GM12875 (cell line): ENCODE measurements around the gene SESN3.
"Not testable (repeated sequence)": the region's sequence is repeated elsewhere in the genome, so short reads cannot be mapped to it uniquely, and the experiment has no call there.

Source experiments
- H3K4me3 ChIP-seq: one replicate; pipeline ENCODE4 v1.5.1; 2011; ENCODE audit warnings: low read depth, low read length, control low read depth
- CTCF ChIP-seq: IDR thresholded peaks from 2 replicates; pipeline ENCODE4 v1.5.1; 2011; ENCODE audit warnings: low read depth, mild to moderate bottlenecking, control low read depth, inconsistent platforms, low read length, moderate library complexity, borderline replicate concordance; ENCODE audit not compliant: insufficient read depth

SESN3 gene

DNA sequence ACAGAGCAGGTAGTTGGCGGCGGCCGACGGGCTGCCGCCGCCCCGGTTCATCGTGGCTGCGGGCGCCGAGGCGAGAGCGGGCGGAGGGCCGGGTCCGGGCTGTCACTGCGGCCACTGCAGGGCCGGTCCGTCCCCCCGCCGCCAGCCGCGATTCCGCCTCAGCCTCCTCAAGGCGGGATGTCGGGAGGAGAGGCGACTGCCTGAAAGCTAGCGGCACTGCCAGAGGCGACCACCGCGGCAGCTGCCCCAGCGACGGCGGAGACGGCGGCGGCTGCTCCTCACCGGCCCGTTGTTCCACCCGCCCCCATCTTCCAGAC is 234 bp downstream of the SESN3 start:
- H3K4me3 ChIP-seq = peak overlapping the region; percentile 73
- TF ChIP-seq CTCF = no peak

DNA sequence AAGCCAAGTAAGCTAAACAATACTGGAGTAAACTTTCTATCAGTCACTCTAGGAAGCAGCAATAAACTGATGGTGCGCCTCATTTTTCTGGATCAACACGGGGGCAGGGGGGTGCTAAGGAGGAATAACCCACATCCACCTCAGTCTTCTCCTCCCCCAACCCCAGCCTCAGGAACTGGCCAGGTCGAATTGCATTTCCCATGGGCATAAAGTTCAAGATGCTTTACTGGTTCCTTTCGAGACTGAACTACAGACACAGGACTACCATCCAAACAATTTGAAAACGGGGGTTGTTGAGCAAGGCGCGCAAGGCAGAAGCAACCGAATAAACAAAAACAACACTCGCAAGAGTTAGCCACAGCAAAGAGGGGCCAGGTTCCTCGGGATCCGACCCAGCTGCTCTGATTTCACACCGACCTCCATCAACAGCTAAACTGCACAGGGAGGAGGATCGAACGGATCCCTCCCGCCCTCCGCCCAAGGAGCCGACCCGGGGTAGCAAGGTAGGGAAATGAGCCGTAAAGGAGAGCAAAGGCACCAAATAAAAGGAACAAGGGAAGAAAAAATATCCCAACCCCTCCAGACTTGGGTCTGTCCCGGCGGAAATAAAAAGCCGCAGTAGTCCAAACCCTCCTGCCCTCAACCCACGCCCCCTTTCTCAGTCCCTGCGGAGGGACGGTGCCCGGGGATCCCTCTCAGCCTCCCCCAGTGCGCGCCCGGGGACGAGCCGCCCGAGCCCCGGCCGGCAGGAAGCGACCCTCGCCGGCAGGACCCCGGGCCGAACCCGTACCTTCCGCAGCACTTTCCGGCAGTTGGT is 801 bp downstream of the SESN3 start:
- no peak for TF ChIP-seq CTCF
- H3K4me3 ChIP-seq = peak overlapping the region; percentile 73

GRCh38 chr11:95229199-95229992 is 1.6 kb downstream of the SESN3 start:
- peak overlapping the region; percentile 73 for H3K4me3 ChIP-seq
- no peak for TF ChIP-seq CTCF

DNA sequence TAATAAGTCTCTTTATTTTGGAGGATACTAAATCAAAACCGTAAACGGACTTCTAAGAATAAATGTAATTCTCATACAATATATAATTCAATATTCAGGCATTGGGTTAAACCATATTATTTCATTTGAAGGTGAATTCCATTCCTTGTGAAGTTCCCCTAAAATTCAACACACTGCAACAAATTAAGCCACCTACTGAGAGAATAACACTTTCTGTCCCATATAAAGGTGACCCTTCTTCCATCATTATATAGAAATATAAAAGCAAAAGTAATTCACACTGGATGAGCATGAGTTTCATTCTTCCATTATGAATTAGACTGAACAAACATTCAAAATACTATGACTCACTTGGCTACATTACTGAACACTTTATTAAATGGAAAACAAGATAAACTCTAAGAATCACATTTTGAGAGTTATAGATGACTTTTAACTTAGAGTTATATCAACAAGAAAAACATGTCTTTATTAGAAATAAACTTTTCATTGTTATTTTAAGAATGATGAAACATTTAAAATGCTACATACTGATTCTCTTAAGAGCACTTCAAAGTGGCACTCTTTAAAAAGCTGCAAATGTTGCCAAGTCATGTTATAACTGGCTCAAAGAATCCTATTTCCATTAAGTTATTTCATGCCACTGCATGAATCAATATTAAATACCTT is 2.8 kb downstream of the SESN3 start:
- no peak for TF ChIP-seq CTCF
- no peak overlapping the region for H3K4me3 ChIP-seq

- H3K4me3 ChIP-seq = not testable (repeated sequence)
Observed at GRCh38 chr11:95227060-95227459, 3.9 kb downstream of the SESN3 start.

- H3K4me3 ChIP-seq = no peak overlapping the region
- TF ChIP-seq CTCF = no peak
Observed at GRCh38 chr11:95222817-95223216, 8.2 kb downstream of the SESN3 start.

DNA sequence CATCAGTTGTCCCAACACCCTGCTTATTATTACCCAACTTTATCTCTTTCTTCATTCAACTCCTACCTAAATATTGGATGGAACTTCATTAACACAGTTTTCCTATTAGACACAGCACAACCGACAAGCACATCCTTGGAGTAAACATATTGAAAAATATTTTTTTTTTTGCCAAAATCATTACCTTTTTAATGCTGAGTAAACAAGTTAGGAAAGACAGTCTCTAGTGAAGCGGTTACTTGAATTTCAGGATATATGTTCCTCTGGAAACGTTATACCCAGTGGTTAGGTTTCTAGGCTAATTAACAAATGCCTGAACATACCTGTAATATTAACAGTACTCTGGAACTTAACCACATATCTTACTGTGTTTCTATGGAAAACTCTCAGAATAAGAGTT is 11.4 kb downstream of the SESN3 start:
- no peak for TF ChIP-seq CTCF
- no peak overlapping the region for H3K4me3 ChIP-seq
